ENCODE data around the gene PTGES.
"Not testable (repeated sequence)": the region's sequence is repeated elsewhere in the genome, so short reads cannot be mapped to it uniquely, and the experiment has no call there.

Gene PTGES

GRCh38 chr9:129755151-129755550 lies 2.3 kb upstream of the PTGES start:
- H3K4me3 ChIP-seq (ENCODE audit: low read length): no peak overlapping the region
- H3K27me3 ChIP-seq (ENCODE audit: control insufficient read depth, insufficient read depth, low read length): peaks cover 10% of the 10 kb centered on the region
- no peaks in the 10 kb centered on the region for H3K9me3 ChIP-seq (ENCODE audit: control insufficient read depth, low read depth, low read length)
- peaks cover 9% of the 10 kb centered on the region for H3K4me1 ChIP-seq (ENCODE audit: control insufficient read depth, low read depth, low read length)
- H3K9ac ChIP-seq (ENCODE audit: low read length): no peak overlapping the region
- no peaks in the 10 kb centered on the region for H3K36me3 ChIP-seq (ENCODE audit: control insufficient read depth, low read depth, low read length)
- H3K27ac ChIP-seq (ENCODE audit: low read length): no peak overlapping the region

DNA sequence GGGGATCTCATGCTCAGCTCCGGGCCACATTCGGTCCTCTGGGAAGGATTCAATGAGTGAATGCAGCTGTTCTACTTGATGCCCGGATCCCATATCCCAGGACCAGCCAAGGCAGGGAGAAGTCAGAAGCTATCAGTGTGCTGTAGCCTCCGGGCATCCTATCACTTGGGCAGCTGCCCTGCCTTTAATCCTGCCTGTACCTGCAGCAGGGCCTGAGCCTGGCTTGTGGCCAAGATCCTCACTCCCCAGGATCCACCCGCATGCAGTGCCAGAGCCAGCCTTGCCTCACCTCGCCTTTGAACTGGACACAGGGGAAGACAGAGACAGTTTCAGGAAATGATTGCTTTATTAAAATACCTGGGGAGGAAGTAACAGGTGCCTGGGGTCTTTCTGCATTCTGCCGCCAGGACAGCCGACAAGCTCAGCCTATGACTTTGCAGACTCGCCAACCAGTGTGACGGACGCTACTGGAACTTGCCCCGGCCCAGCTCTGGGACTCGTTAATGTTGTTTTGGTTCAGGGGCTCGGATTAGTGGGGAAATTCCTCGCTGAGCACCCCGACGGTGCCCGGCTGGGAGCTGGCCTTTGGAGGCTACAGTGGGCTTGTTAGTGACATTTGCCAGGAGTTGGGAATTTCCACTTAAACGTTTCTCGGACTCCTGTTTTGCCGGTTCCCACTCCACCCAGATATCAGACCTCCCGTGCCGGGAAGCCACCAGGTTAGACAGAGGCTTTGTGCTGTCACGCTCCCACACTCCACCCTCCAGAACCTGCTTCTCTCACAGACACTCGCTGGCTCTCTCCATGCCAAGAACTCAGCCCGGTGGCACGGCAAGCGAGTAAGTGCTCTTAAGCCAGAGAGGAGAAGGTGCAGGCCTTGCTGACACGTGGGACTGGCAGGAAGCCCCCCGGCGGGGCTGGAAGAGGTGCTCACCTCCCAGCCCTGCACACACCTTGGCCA lies 721 bp downstream of the PTGES start:
- H3K36me3 ChIP-seq (ENCODE audit: control insufficient read depth, low read depth, low read length): no peaks in the 10 kb centered on the region
- peaks cover 9% of the 10 kb centered on the region for H3K4me1 ChIP-seq (ENCODE audit: control insufficient read depth, low read depth, low read length)
- H3K9ac ChIP-seq (ENCODE audit: low read length): no peak overlapping the region
- no peaks in the 10 kb centered on the region for H3K9me3 ChIP-seq (ENCODE audit: control insufficient read depth, low read depth, low read length)
- H3K27ac ChIP-seq (ENCODE audit: low read length): no peak overlapping the region
- H3K27me3 ChIP-seq (ENCODE audit: control insufficient read depth, insufficient read depth, low read length): peaks cover 10% of the 10 kb centered on the region
- H3K4me3 ChIP-seq (ENCODE audit: low read length): no peak overlapping the region

DNA sequence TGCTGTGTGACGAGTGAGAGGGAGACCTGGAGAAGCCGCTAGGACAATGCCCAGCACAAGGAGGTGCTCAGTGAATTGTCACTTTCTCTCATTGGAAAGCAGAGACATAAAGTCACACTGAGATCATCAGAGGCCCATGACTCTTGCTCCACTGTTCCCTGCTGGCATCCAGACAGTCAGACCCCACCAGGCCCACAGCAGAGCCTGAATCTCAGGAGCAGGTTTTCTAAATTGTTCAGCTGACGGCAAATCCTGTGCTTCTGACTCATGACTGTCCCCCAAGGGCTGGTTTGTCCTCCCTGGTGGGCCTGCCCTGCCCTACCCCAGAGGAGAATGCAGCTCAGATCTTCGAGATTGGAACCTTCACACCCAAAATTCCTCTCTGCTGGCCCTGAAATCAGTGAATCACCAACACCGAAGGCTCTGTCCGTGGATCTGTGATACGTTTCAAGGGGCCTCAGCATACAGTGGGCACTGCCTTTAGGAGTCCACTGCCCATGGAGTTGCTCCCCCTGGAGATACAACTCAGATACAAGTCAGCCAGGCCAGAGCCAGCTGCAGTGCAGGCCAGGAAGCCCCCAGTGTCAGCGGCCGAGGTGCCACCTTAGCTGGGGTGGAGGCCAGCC lies 2.7 kb downstream of the PTGES start:
- no peaks in the 10 kb centered on the region for H3K9me3 ChIP-seq (ENCODE audit: control insufficient read depth, low read depth, low read length)
- H3K4me3 ChIP-seq (ENCODE audit: low read length): no peak overlapping the region
- no peak overlapping the region for H3K27ac ChIP-seq (ENCODE audit: low read length)
- H3K9ac ChIP-seq (ENCODE audit: low read length): no peak overlapping the region
- H3K36me3 ChIP-seq (ENCODE audit: control insufficient read depth, low read depth, low read length): no peaks in the 10 kb centered on the region
- peaks cover 10% of the 10 kb centered on the region for H3K27me3 ChIP-seq (ENCODE audit: control insufficient read depth, insufficient read depth, low read length)
- peaks cover 9% of the 10 kb centered on the region for H3K4me1 ChIP-seq (ENCODE audit: control insufficient read depth, low read depth, low read length)

GRCh38 chr9:129749575-129749974 lies 3.3 kb downstream of the PTGES start:
- Histone ChIP-seq H3K27me3 (ENCODE audit: control insufficient read depth, insufficient read depth, low read length) (peaks cover 10% of the 10 kb centered on the region), H3K36me3 (ENCODE audit: control insufficient read depth, low read depth, low read length) (no peaks in the 10 kb centered on the region), H3K27ac (ENCODE audit: low read length) (no peak overlapping the region), H3K4me3 (ENCODE audit: low read length) (no peak overlapping the region), H3K4me1 (ENCODE audit: control insufficient read depth, low read depth, low read length) (peaks cover 9% of the 10 kb centered on the region), H3K9me3 (ENCODE audit: control insufficient read depth, low read depth, low read length) (no peaks in the 10 kb centered on the region), H3K9ac (ENCODE audit: low read length) (no peak overlapping the region)

DNA sequence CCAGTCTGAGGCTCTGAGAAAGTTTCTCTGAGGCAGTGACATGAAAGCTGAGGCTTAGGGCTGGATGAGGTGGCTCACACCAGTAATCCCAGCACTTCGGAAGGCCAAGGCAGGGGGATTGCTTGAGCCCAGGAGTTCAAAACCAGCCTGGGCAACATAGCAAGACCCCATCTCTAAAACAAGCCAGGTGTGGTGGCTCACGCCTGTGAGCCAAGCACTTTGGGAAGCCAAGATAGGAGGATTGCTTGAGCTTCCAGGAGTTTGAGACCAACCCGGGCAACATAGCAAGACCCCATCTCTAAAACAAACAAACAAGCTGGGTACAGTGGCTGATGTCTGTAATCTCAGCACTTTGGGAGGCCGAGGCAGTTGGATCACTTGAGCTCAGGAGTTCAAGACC lies 3.8 kb downstream of the PTGES start:
- not testable (repeated sequence) for H3K9me3 ChIP-seq (ENCODE audit: control insufficient read depth, low read depth, low read length); H3K27ac ChIP-seq (ENCODE audit: low read length); H3K4me1 ChIP-seq (ENCODE audit: control insufficient read depth, low read depth, low read length); H3K9ac ChIP-seq (ENCODE audit: low read length); H3K36me3 ChIP-seq (ENCODE audit: control insufficient read depth, low read depth, low read length); H3K4me3 ChIP-seq (ENCODE audit: low read length)
- H3K27me3 ChIP-seq (ENCODE audit: control insufficient read depth, insufficient read depth, low read length): peaks cover 10% of the 10 kb centered on the region

DNA sequence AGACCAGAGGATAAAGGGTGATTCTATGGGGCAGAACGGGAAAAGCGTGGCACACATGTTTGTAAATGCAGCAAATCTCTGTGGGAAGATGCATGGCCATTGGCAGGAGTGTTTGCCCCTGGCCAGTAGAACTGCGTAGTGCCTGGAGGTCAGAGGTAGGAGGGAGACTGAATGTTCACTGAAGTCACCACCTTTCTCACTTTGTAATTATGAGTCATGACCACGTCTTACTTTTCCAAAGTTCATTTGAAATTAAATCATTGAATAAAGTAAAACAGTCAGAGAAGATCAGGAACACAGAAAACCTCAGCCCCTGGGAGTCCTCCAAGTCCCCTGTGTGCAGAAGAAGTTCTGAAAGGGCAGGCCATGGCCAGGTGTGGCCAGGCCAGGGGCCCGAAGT lies 4.6 kb downstream of the PTGES start:
- H3K27ac ChIP-seq (ENCODE audit: low read length): no peak overlapping the region
- peaks cover 4% of the 10 kb centered on the region for H3K27me3 ChIP-seq (ENCODE audit: control insufficient read depth, insufficient read depth, low read length)

GRCh38 chr9:129746092-129746777 lies 6.6 kb downstream of the PTGES start:
- H3K36me3 ChIP-seq (ENCODE audit: control insufficient read depth, low read depth, low read length): no peaks in the 10 kb centered on the region
- no peaks in the 10 kb centered on the region for H3K4me1 ChIP-seq (ENCODE audit: control insufficient read depth, low read depth, low read length)
- H3K4me3 ChIP-seq (ENCODE audit: low read length): no peak overlapping the region
- H3K9ac ChIP-seq (ENCODE audit: low read length): no peak overlapping the region
- H3K27ac ChIP-seq (ENCODE audit: low read length): no peak overlapping the region
- no peaks in the 10 kb centered on the region for H3K27me3 ChIP-seq (ENCODE audit: control insufficient read depth, insufficient read depth, low read length)
- no peaks in the 10 kb centered on the region for H3K9me3 ChIP-seq (ENCODE audit: control insufficient read depth, low read depth, low read length)

More for the DNA sequence above, 4.6 kb downstream of the PTGES start:
- no peaks in the 10 kb centered on the region for H3K9me3 ChIP-seq (ENCODE audit: control insufficient read depth, low read depth, low read length)
- no peaks in the 10 kb centered on the region for H3K36me3 ChIP-seq (ENCODE audit: control insufficient read depth, low read depth, low read length)
- peaks cover 8% of the 10 kb centered on the region for H3K4me1 ChIP-seq (ENCODE audit: control insufficient read depth, low read depth, low read length)
- no peak overlapping the region for H3K9ac ChIP-seq (ENCODE audit: low read length)
- H3K4me3 ChIP-seq (ENCODE audit: low read length): no peak overlapping the region

DNA sequence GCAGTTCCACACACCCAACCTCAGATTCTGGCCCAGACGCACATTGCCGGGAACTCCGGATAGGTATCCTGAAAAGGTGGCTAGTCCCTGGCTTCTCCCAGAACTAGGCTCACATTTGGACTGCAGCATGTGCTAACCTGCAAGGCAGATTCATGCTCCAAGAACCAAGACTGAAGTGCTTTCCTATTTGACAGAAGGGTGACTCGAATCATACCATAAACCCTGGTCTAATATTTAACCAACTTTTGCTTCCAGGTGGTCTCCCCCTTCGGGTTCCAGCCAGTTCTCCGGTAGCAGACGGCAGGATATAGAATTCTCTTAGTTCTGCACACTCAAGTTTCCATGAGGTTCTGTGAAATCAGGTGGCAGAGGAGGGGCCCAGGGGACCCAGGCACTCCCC lies 7.6 kb downstream of the PTGES start:
- no peaks in the 10 kb centered on the region for H3K36me3 ChIP-seq (ENCODE audit: control insufficient read depth, low read depth, low read length)
- no peaks in the 10 kb centered on the region for H3K4me1 ChIP-seq (ENCODE audit: control insufficient read depth, low read depth, low read length)
- no peak overlapping the region for H3K4me3 ChIP-seq (ENCODE audit: low read length)
- H3K27me3 ChIP-seq (ENCODE audit: control insufficient read depth, insufficient read depth, low read length): no peaks in the 10 kb centered on the region
- no peak overlapping the region for H3K9ac ChIP-seq (ENCODE audit: low read length)
- no peaks in the 10 kb centered on the region for H3K9me3 ChIP-seq (ENCODE audit: control insufficient read depth, low read depth, low read length)
- no peak overlapping the region for H3K27ac ChIP-seq (ENCODE audit: low read length)

- Histone ChIP-seq H3K4me1 (ENCODE audit: control insufficient read depth, low read depth, low read length) (no peaks in the 10 kb centered on the region), H3K9ac (ENCODE audit: low read length) (no peak overlapping the region), H3K36me3 (ENCODE audit: control insufficient read depth, low read depth, low read length) (no peaks in the 10 kb centered on the region), H3K4me3 (ENCODE audit: low read length) (no peak overlapping the region), H3K9me3 (ENCODE audit: control insufficient read depth, low read depth, low read length) (no peaks in the 10 kb centered on the region), H3K27ac (ENCODE audit: low read length) (no peak overlapping the region), H3K27me3 (ENCODE audit: control insufficient read depth, insufficient read depth, low read length) (peaks cover 6% of the 10 kb centered on the region)
Measured at GRCh38 chr9:129740666-129741464, 12.0 kb downstream of the PTGES start.

- no peak overlapping the region for H3K27ac ChIP-seq (ENCODE audit: low read length)
- no peaks in the 10 kb centered on the region for H3K4me1 ChIP-seq (ENCODE audit: control insufficient read depth, low read depth, low read length)
- H3K9me3 ChIP-seq (ENCODE audit: control insufficient read depth, low read depth, low read length): no peaks in the 10 kb centered on the region
- no peaks in the 10 kb centered on the region for H3K36me3 ChIP-seq (ENCODE audit: control insufficient read depth, low read depth, low read length)
- H3K27me3 ChIP-seq (ENCODE audit: control insufficient read depth, insufficient read depth, low read length): peaks cover 6% of the 10 kb centered on the region
- H3K9ac ChIP-seq (ENCODE audit: low read length): no peak overlapping the region
- H3K4me3 ChIP-seq (ENCODE audit: low read length): no peak overlapping the region
Measured at GRCh38 chr9:129740174-129740573, 12.7 kb downstream of the PTGES start.

DNA sequence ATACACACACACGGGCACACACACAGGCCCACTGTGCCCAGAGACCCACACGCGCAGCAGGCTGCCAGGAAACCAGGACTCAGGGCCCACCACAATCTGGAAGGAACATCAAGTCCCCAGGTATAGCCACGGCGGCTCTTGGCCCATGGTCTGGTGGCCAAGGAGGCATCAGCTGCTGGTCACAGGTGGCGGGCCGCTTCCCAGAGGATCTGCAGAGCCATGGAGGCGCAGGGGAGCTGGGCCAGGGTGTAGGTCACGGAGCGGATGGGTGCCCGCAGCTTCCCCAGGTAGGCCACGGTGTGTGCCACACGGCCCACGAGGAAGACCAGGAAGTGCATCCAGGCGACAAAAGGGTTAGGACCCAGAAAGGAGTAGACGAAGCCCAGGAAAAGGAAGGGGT lies 13.4 kb downstream of the PTGES start:
- no peaks in the 10 kb centered on the region for H3K36me3 ChIP-seq (ENCODE audit: control insufficient read depth, low read depth, low read length)
- H3K27me3 ChIP-seq (ENCODE audit: control insufficient read depth, insufficient read depth, low read length): peaks cover 6% of the 10 kb centered on the region
- no peak overlapping the region for H3K9ac ChIP-seq (ENCODE audit: low read length)
- no peaks in the 10 kb centered on the region for H3K9me3 ChIP-seq (ENCODE audit: control insufficient read depth, low read depth, low read length)
- H3K4me1 ChIP-seq (ENCODE audit: control insufficient read depth, low read depth, low read length): no peaks in the 10 kb centered on the region
- H3K27ac ChIP-seq (ENCODE audit: low read length): no peak overlapping the region
- no peak overlapping the region for H3K4me3 ChIP-seq (ENCODE audit: low read length)

Data from iPS-18a (cell line).